H9 (cell line): ENCODE results near the gene NME4. TPM values are rescaled to one million over a fixed set of nuclear protein-coding genes. Genes with fewer than 3 reads are reported as not detected.
"Not testable (repeated sequence)": the region's sequence is repeated elsewhere in the genome, so short reads cannot be mapped to it uniquely, and the experiment has no call there.

Experiments
- DNase-seq: peaks from one replicate; pipeline ENCODE4 v3.0.0-alpha.2; 2017
- H2AFZ ChIP-seq: one replicate; pipeline ENCODE4 v1.6.1; 2013; ENCODE audit warnings: mild to moderate bottlenecking, low read length, control low read depth, moderate library complexity
- H2AK5ac ChIP-seq: 2 replicates; pipeline ENCODE4 v1.6.1; 2013; ENCODE audit warnings: low read length, control low read depth, mixed read lengths; ENCODE audit not compliant: insufficient read length
- H2BK120ac ChIP-seq: one replicate; pipeline ENCODE4 v1.6.1; 2013; ENCODE audit warnings: low read depth, mild to moderate bottlenecking, low read length, control low read depth, inconsistent platforms; ENCODE audit not compliant: poor library complexity, severe bottlenecking
- H2BK12ac ChIP-seq: 2 replicates; pipeline ENCODE4 v1.6.1; 2013; ENCODE audit warnings: low read length, control low read depth, mixed read lengths, low read depth; ENCODE audit not compliant: insufficient read length
- H2BK15ac ChIP-seq: 2 replicates; pipeline ENCODE4 v1.6.1; 2013; ENCODE audit warnings: low read depth, low read length, control low read depth
- H2BK20ac ChIP-seq: one replicate; pipeline ENCODE4 v1.6.1; 2013; ENCODE audit warnings: low read depth, mild to moderate bottlenecking, low read length, control low read depth, inconsistent platforms; ENCODE audit not compliant: poor library complexity, severe bottlenecking
- H2BK5ac ChIP-seq: 2 replicates; pipeline ENCODE4 v1.6.1; 2013; ENCODE audit warnings: low read length, control low read depth, mixed read lengths; ENCODE audit not compliant: insufficient read length
- H3K14ac ChIP-seq: 2 replicates; pipeline ENCODE4 v1.6.1; 2013; ENCODE audit warnings: low read length, control low read depth; ENCODE audit not compliant: insufficient read depth
- H3K18ac ChIP-seq: 2 replicates; pipeline ENCODE4 v1.6.1; 2013; ENCODE audit warnings: low read depth, mild to moderate bottlenecking, mixed read lengths, low read length, control low read depth; ENCODE audit not compliant: insufficient read length
- H3K23ac ChIP-seq: 2 replicates; pipeline ENCODE4 v1.6.1; 2013; ENCODE audit warnings: low read length, control low read depth, mixed read lengths, low read depth; ENCODE audit not compliant: insufficient read length
- H3K23me2 ChIP-seq: 2 replicates; pipeline ENCODE4 v1.6.1; 2013; ENCODE audit warnings: low read depth, mild to moderate bottlenecking, mixed read lengths, low read length, control low read depth; ENCODE audit not compliant: insufficient read length, poor library complexity, severe bottlenecking
- H3K27ac ChIP-seq: 2 replicates; pipeline ENCODE4 v1.5.1; 2013; ENCODE audit warnings: low read length, control low read depth, mixed read lengths, low read depth; ENCODE audit not compliant: insufficient read length
- H3K27me3 ChIP-seq: 2 replicates; pipeline ENCODE4 v1.6.1; 2013; ENCODE audit warnings: low read length, control low read depth, inconsistent platforms; ENCODE audit not compliant: insufficient read depth
- H3K4ac ChIP-seq: 2 replicates; pipeline ENCODE4 v1.6.1; 2013; ENCODE audit warnings: low read depth, mild to moderate bottlenecking, control low read depth, inconsistent platforms, low read length, moderate library complexity
- H3K4me1 ChIP-seq: 2 replicates; pipeline ENCODE4 v1.6.1; 2013; ENCODE audit warnings: low read length, control low read depth, inconsistent platforms; ENCODE audit not compliant: insufficient read depth
- H3K4me2 ChIP-seq: 2 replicates; pipeline ENCODE4 v1.6.1; 2013; ENCODE audit warnings: low read length, control low read depth, mixed read lengths; ENCODE audit not compliant: insufficient read length, insufficient read depth
- H3K56ac ChIP-seq: 2 replicates; pipeline ENCODE4 v1.6.1; 2013; ENCODE audit warnings: low read depth, mild to moderate bottlenecking, mixed read lengths, low read length, control low read depth; ENCODE audit not compliant: insufficient read length
- H3K79me1 ChIP-seq: 2 replicates; pipeline ENCODE4 v1.6.1; 2013; ENCODE audit warnings: low read depth, mild to moderate bottlenecking, moderate library complexity, low read length, control low read depth, inconsistent platforms; ENCODE audit not compliant: insufficient read depth, poor library complexity, severe bottlenecking
- H3K79me2 ChIP-seq: 2 replicates; pipeline ENCODE4 v1.6.1; 2013; ENCODE audit warnings: low read length, control low read depth, inconsistent platforms; ENCODE audit not compliant: insufficient read depth
- H3K9ac ChIP-seq: 2 replicates; pipeline ENCODE4 v1.6.1; 2013; ENCODE audit warnings: low read length, control low read depth, mixed read lengths; ENCODE audit not compliant: insufficient read length; ENCODE audit errors: extremely low read depth
- H3K9me3 ChIP-seq: one replicate; pipeline ENCODE4 v1.6.1; 2013; ENCODE audit warnings: low read depth, low read length, inconsistent platforms; ENCODE audit not compliant: control insufficient read depth
- H3T11ph ChIP-seq: one replicate; pipeline ENCODE4 v1.6.1; 2013; ENCODE audit warnings: mild to moderate bottlenecking, low read length, control low read depth, inconsistent platforms
- H4K20me1 ChIP-seq: one replicate; pipeline ENCODE4 v1.6.1; 2013; ENCODE audit not compliant: control insufficient read depth, insufficient read length, insufficient read depth
- H4K5ac ChIP-seq: 2 replicates; pipeline ENCODE4 v1.6.1; 2013; ENCODE audit warnings: low read depth, mild to moderate bottlenecking, mixed read lengths, low read length, control low read depth; ENCODE audit not compliant: insufficient read length
- H4K8ac ChIP-seq: replicated peaks from 2 replicates; pipeline ENCODE4 v1.6.1; 2013; ENCODE audit warnings: low read length, control low read depth, mixed read lengths, low read depth; ENCODE audit not compliant: insufficient read length
- H4K91ac ChIP-seq: 2 replicates; pipeline ENCODE4 v1.6.1; 2013; ENCODE audit warnings: low read depth, mild to moderate bottlenecking, moderate library complexity, mixed read lengths, low read length, control low read depth; ENCODE audit not compliant: insufficient read length
- H3K27ac Mint-ChIP-seq, 3 experiments: 2 replicates in 2 of 3; 3 replicates in 1 of 3; pipeline ENCODE4 v1.8.0; 2020 to 2021; ENCODE audit warnings: mixed read lengths in 3 of 3, mild to moderate bottlenecking in 1 of 3, moderate library complexity in 1 of 3
- H3K27me3 Mint-ChIP-seq: 2 replicates; pipeline ENCODE4 v1.8.0; 2021; ENCODE audit warnings: low read depth, mild to moderate bottlenecking, moderate library complexity, mixed read lengths
- H3K36me3 Mint-ChIP-seq, 3 experiments: 2 replicates in 2 of 3; 3 replicates in 1 of 3; pipeline ENCODE4 v1.8.0; 2020 to 2021; ENCODE audit warnings: low read depth in 3 of 3, mixed read lengths in 3 of 3; ENCODE audit not compliant: insufficient read depth in 1 of 3
- H3K4me1 Mint-ChIP-seq, 2 experiments: 2 replicates each; pipeline ENCODE4 v1.8.0; 2020; ENCODE audit warnings: mixed read lengths in 2 of 2
- H3K4me3 Mint-ChIP-seq, 2 experiments: 2 replicates in 1 of 2; 3 replicates in 1 of 2; pipeline ENCODE4 v1.8.0; 2020 to 2021; ENCODE audit warnings: mild to moderate bottlenecking in 2 of 2, mixed read lengths in 2 of 2, moderate library complexity in 1 of 2
- H3K9me3 Mint-ChIP-seq, 2 experiments: 2 replicates in 1 of 2; 3 replicates in 1 of 2; pipeline ENCODE4 v1.8.0; 2020; ENCODE audit warnings: mild to moderate bottlenecking in 2 of 2, mixed read lengths in 2 of 2, moderate library complexity in 1 of 2
- CTCF ChIP-seq: fragments of 200-600 bp; sonication (generic); conservative IDR thresholded peaks from 3 replicates; pipeline ENCODE4 v1.8.0; 2021; ENCODE audit warnings: antibody characterized with exemption, mild to moderate bottlenecking
- WGBS: extraction: QIAGEN DNeasy Blood & Tissue Kit; methylation state at CpG from one replicate; pipeline ENCODE4 v1.1.7; 2013; ENCODE audit warnings: missing lambda C conversion rate, low lambda C conversion rate, mixed read lengths; ENCODE audit not compliant: insufficient read length; ENCODE audit errors: extremely low coverage; 5-methylcytosine and 5-hydroxymethylcytosine counted together
- total RNA-seq: library from RNA; stranded (reverse); gene quantifications from 2 replicates; pipeline ENCODE4 v1.2.1, GENCODE V29; 2021

Gene NME4
- total RNA-seq, 1 experiment from 2014 or later = 320 TPM

DNA sequence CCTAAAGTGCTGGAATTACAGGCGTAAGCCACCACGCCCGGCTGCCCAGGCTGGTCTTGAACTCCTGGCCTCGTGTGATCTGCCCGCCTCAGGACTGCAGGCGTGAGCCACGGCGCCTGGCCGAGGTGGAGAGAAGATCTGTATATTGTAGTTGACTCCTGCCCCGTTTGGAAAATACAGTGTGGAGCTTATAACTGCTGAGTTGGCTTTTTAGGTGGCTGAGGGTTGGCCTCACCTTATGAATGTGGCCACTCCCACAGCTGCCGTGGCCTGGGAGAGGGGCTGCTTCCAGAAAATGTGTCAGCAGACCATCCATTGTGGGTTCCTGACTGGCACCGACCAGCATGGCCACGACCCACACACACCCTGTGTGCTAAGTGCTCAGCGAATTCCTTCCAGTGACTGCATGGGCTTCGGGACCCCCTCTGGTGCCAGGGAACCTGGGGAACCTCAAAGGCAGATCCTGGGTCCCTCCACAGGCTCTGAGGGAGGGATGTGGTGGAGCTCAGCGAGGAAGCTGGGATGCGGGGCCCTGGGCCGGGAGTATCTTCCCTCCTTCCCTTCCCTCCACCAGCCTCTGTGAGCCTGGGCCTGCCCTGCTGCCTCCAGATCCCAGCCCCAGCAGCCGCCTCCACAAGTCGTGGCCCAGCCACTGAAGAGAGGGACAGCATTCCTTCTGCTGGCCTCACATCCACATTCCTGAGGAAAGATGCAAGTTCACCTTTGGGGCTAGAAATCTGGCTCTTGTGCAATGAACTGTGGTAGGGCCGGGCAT lies 17.6 kb downstream of the NME4 start:
- Histone ChIP-seq H3K4me1 (no peaks in the 10 kb centered on the region), H2BK5ac (no peak overlapping the region), H2BK20ac (no peak overlapping the region), H2BK120ac (no peak overlapping the region), H3K14ac (no peak overlapping the region), H2BK12ac (no peak overlapping the region), H2AFZ (no peak overlapping the region), H3K27ac (no peak overlapping the region), H4K8ac (no peak overlapping the region), H3K23me2 (no peaks in the 10 kb centered on the region), H3K4ac (no peak overlapping the region), H3K18ac (no peak overlapping the region), H3K4me2 (no peak overlapping the region), H3K56ac (no peak overlapping the region), H3K27me3 (no peaks in the 10 kb centered on the region), H2BK15ac (no peak overlapping the region), H2AK5ac (no peak overlapping the region), H3T11ph (no peak overlapping the region), H4K5ac (no peak overlapping the region), H3K9me3 (no peaks in the 10 kb centered on the region), H4K20me1 (no peaks in the 10 kb centered on the region), H4K91ac (no peak overlapping the region), H3K79me2 (no peaks in the 10 kb centered on the region), H3K9ac (no peak overlapping the region), H3K79me1 (no peaks in the 10 kb centered on the region), H3K23ac (no peak overlapping the region)
- Mint-ChIP-seq H3K36me3 (peaks cover 0 to 14% (median 11%) of the 10 kb centered on the region in 3 experiments; a peak in 4 of 7 replicates), H3K4me3 (no peak overlapping the region; a peak in 1 of 5 replicates), H3K27me3 (peaks cover under 1% of the 10 kb centered on the region; the same call in 1 of the 2 replicates), H3K27ac (no peak overlapping the region), H3K9me3 (no peaks in the 10 kb centered on the region), H3K4me1 (no peaks in the 10 kb centered on the region)
- no peak for TF ChIP-seq CTCF
- DNase-seq = no peak
- no CpG with 5 or more reads among the region's 21 CpGs for WGBS

DNA sequence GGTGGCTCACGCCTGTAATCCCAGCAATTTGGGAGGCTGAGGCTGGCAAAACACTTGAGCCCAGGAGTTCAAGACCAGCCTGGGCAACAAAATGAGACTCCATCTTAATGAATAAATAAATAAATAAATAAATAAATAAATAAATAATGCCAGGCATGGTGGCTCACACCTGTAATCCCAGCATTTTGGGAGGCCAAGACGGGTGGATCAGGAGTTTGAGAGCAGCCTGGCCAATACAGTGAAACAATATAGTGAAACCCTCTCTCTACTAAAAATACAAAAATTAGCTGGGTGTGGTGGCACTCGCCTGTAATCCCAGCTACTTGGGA lies 18.1 kb downstream of the NME4 start:
- H3K27me3 ChIP-seq, H2BK5ac ChIP-seq, H3K56ac ChIP-seq, H3K14ac ChIP-seq, H2AK5ac ChIP-seq, H3K23me2 ChIP-seq, H2BK15ac ChIP-seq, H2BK12ac ChIP-seq, H3K79me1 ChIP-seq, H3T11ph ChIP-seq, H3K4me1 Mint-ChIP-seq, H3K27ac ChIP-seq, H3K18ac ChIP-seq, H3K23ac ChIP-seq, H4K91ac ChIP-seq, H3K9ac ChIP-seq, H3K4me2 ChIP-seq, H3K79me2 ChIP-seq, H2BK20ac ChIP-seq, H3K4me3 Mint-ChIP-seq, DNase-seq, H3K4me1 ChIP-seq, H3K4ac ChIP-seq, H3K27me3 Mint-ChIP-seq, H3K9me3 Mint-ChIP-seq, H4K20me1 ChIP-seq, H4K5ac ChIP-seq, H3K36me3 Mint-ChIP-seq, H2BK120ac ChIP-seq, H3K9me3 ChIP-seq, H3K27ac Mint-ChIP-seq, H4K8ac ChIP-seq, H2AFZ ChIP-seq: not testable (repeated sequence)
- WGBS = no CpG with 5 or more reads among the region's 3 CpGs
